ENCODE measurements around the gene CCT6A.

Gene CCT6A

GRCh38 chr7:56086761-56087160, 35.2 kb downstream of the CCT6A start:
- no peak for TF ChIP-seq GATA3 (IDR thresholded peaks at IDR 0.05; ENCODE audit: low read depth, low read length)
- no peak for TF ChIP-seq GATA2 (IDR thresholded peaks at IDR 0.05; ENCODE audit: low read depth, low read length)

- TF ChIP-seq GATA2 (IDR thresholded peaks at IDR 0.05; ENCODE audit: low read depth, low read length) = no peak
- no peak for TF ChIP-seq GATA3 (IDR thresholded peaks at IDR 0.05; ENCODE audit: low read depth, low read length)
Observed at GRCh38 chr7:56087445-56087844, 35.9 kb downstream of the CCT6A start.

GRCh38 chr7:56091591-56091990, 40.0 kb downstream of the CCT6A start:
- TF ChIP-seq GATA3 (IDR thresholded peaks at IDR 0.05; ENCODE audit: low read depth, low read length) (no peak), GATA2 (IDR thresholded peaks at IDR 0.05; ENCODE audit: low read depth, low read length) (no peak)

- TF ChIP-seq GATA2 (IDR thresholded peaks at IDR 0.05; ENCODE audit: low read depth, low read length) = no peak
- no peak for TF ChIP-seq GATA3 (IDR thresholded peaks at IDR 0.05; ENCODE audit: low read depth, low read length)
Observed at GRCh38 chr7:56092789-56093531, 41.4 kb downstream of the CCT6A start, which contains the start of gene PHKG1. PHKG1 (minus strand) TSS chr7:56092952; CDS start chr7:56088941, 4,011 bp downstream.

GRCh38 chr7:56097700-56098099, 46.1 kb downstream of the CCT6A start:
- no peak for TF ChIP-seq GATA2 (IDR thresholded peaks at IDR 0.05; ENCODE audit: low read depth, low read length)
- TF ChIP-seq GATA3 (IDR thresholded peaks at IDR 0.05; ENCODE audit: low read depth, low read length) = no peak

GRCh38 chr7:56099653-56100052, 48.1 kb downstream of the CCT6A start:
- TF ChIP-seq GATA2 (IDR thresholded peaks at IDR 0.05; ENCODE audit: low read depth, low read length) (no peak), GATA3 (IDR thresholded peaks at IDR 0.05; ENCODE audit: low read depth, low read length) (no peak)

GRCh38 chr7:56105508-56105907, 53.9 kb downstream of the CCT6A start:
- TF ChIP-seq GATA3 (IDR thresholded peaks at IDR 0.05; ENCODE audit: low read depth, low read length) (no peak), GATA2 (IDR thresholded peaks at IDR 0.05; ENCODE audit: low read depth, low read length) (no peak)

GRCh38 chr7:56106108-56107073, 54.8 kb downstream of the CCT6A start, which contains the start of gene CHCHD2:
CHCHD2 (minus strand) TSS chr7:56106476; CDS start chr7:56106413, 63 bp downstream.
- no peak for TF ChIP-seq GATA3 (IDR thresholded peaks at IDR 0.05; ENCODE audit: low read depth, low read length)
- no peak; the same call in 1 of the 2 replicates for TF ChIP-seq GATA2 (IDR thresholded peaks at IDR 0.05; ENCODE audit: low read depth, low read length)

- no peak for TF ChIP-seq GATA3 (IDR thresholded peaks at IDR 0.05; ENCODE audit: low read depth, low read length)
- TF ChIP-seq GATA2 (IDR thresholded peaks at IDR 0.05; ENCODE audit: low read depth, low read length) = no peak
Observed at GRCh38 chr7:56107954-56108258, 56.3 kb downstream of the CCT6A start.

- TF ChIP-seq GATA2 (IDR thresholded peaks at IDR 0.05; ENCODE audit: low read depth, low read length) (no peak), GATA3 (IDR thresholded peaks at IDR 0.05; ENCODE audit: low read depth, low read length) (no peak)
Observed at GRCh38 chr7:56110611-56111010, 59.0 kb downstream of the CCT6A start.

Measured in SH-SY5Y (cell line).